Measurements from ENCODE around the gene SPAG6.

DNA sequence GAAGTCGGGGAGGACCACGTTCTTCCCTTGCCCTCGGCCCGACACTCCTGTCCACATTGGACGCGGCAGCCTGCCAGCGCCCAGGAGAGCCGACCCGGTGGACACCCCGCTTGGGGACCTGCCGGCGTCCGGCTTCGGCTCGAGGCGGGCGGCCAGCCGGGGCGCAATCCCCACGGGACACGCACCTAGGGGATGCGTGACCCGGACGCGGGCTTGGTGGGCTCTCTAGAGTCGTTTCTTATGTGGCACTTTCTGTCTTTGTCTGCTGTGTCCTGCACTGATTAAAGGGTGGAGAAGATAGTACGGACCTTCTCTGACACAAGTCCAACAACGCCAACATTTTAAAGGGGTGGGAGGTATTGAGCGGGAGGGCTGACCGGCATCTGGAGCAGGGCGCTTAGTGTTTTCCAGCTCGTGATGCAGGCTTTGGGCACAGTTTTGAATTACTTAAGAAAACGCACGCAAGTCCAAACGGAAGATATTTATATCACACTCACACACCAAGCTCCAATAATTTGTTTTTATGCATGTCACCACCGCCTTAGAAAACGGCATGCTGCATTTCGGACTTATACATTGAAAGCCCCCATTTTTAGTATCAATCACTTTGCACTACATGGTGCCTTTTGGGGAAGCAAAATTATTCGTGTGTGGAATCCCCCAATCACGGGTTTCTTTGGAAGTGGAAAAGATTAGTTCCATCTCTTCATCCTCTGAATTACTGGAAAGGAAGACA, 3.9 kb upstream of the SPAG6 start:
- TF ChIP-seq, protein P1, sequence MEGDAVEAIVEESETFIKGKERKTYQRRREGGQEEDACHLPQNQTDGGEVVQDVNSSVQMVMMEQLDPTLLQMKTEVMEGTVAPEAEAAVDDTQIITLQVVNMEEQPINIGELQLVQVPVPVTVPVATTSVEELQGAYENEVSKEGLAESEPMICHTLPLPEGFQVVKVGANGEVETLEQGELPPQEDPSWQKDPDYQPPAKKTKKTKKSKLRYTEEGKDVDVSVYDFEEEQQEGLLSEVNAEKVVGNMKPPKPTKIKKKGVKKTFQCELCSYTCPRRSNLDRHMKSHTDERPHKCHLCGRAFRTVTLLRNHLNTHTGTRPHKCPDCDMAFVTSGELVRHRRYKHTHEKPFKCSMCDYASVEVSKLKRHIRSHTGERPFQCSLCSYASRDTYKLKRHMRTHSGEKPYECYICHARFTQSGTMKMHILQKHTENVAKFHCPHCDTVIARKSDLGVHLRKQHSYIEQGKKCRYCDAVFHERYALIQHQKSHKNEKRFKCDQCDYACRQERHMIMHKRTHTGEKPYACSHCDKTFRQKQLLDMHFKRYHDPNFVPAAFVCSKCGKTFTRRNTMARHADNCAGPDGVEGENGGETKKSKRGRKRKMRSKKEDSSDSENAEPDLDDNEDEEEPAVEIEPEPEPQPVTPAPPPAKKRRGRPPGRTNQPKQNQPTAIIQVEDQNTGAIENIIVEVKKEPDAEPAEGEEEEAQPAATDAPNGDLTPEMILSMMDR (IDR thresholded peaks at IDR 0.05), result no peak
- TF ChIP-seq NFATC4 (CRISPR knock-in tag; IDR thresholded peaks at IDR 0.05) (no peak), ZNF138 (CRISPR knock-in tag; conservative IDR thresholded peaks at IDR 0.05) (no peak), ZNF416 (CRISPR knock-in tag; IDR thresholded peaks at IDR 0.05) (no peak), SMAD4 (CRISPR knock-in tag; IDR thresholded peaks at IDR 0.05) (no peak)
- TF ChIP-seq, protein P2, sequence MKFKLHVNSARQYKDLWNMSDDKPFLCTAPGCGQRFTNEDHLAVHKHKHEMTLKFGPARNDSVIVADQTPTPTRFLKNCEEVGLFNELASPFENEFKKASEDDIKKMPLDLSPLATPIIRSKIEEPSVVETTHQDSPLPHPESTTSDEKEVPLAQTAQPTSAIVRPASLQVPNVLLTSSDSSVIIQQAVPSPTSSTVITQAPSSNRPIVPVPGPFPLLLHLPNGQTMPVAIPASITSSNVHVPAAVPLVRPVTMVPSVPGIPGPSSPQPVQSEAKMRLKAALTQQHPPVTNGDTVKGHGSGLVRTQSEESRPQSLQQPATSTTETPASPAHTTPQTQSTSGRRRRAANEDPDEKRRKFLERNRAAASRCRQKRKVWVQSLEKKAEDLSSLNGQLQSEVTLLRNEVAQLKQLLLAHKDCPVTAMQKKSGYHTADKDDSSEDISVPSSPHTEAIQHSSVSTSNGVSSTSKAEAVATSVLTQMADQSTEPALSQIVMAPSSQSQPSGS (CRISPR knock-in tag; IDR thresholded peaks at IDR 0.05; ENCODE audit: borderline replicate concordance, low read depth), result no peak
- TF ChIP-seq, protein P3, sequence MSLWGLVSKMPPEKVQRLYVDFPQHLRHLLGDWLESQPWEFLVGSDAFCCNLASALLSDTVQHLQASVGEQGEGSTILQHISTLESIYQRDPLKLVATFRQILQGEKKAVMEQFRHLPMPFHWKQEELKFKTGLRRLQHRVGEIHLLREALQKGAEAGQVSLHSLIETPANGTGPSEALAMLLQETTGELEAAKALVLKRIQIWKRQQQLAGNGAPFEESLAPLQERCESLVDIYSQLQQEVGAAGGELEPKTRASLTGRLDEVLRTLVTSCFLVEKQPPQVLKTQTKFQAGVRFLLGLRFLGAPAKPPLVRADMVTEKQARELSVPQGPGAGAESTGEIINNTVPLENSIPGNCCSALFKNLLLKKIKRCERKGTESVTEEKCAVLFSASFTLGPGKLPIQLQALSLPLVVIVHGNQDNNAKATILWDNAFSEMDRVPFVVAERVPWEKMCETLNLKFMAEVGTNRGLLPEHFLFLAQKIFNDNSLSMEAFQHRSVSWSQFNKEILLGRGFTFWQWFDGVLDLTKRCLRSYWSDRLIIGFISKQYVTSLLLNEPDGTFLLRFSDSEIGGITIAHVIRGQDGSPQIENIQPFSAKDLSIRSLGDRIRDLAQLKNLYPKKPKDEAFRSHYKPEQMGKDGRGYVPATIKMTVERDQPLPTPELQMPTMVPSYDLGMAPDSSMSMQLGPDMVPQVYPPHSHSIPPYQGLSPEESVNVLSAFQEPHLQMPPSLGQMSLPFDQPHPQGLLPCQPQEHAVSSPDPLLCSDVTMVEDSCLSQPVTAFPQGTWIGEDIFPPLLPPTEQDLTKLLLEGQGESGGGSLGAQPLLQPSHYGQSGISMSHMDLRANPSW (CRISPR knock-in tag; conservative IDR thresholded peaks at IDR 0.05; ENCODE audit: low read depth), result no peak
- TF ChIP-seq, protein P4, sequence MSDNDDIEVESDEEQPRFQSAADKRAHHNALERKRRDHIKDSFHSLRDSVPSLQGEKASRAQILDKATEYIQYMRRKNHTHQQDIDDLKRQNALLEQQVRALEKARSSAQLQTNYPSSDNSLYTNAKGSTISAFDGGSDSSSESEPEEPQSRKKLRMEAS (CRISPR knock-in tag; IDR thresholded peaks at IDR 0.05), result no peak
- TF ChIP-seq, protein P5, sequence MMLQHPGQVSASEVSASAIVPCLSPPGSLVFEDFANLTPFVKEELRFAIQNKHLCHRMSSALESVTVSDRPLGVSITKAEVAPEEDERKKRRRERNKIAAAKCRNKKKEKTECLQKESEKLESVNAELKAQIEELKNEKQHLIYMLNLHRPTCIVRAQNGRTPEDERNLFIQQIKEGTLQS (CRISPR knock-in tag; conservative IDR thresholded peaks at IDR 0.05), result no peak
- TF ChIP-seq, protein P6, sequence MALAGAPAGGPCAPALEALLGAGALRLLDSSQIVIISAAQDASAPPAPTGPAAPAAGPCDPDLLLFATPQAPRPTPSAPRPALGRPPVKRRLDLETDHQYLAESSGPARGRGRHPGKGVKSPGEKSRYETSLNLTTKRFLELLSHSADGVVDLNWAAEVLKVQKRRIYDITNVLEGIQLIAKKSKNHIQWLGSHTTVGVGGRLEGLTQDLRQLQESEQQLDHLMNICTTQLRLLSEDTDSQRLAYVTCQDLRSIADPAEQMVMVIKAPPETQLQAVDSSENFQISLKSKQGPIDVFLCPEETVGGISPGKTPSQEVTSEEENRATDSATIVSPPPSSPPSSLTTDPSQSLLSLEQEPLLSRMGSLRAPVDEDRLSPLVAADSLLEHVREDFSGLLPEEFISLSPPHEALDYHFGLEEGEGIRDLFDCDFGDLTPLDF (CRISPR knock-in tag; IDR thresholded peaks at IDR 0.05), result no peak
- TF ChIP-seq, protein P7, sequence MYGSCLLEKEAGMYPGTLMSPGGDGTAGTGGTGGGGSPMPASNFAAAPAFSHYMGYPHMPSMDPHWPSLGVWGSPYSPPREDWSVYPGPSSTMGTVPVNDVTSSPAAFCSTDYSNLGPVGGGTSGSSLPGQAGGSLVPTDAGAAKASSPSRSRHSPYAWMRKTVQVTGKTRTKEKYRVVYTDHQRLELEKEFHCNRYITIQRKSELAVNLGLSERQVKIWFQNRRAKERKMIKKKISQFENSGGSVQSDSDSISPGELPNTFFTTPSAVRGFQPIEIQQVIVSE (CRISPR knock-in tag; IDR thresholded peaks at IDR 0.05; ENCODE audit: borderline replicate concordance), result no peak
- TF ChIP-seq, protein P8, sequence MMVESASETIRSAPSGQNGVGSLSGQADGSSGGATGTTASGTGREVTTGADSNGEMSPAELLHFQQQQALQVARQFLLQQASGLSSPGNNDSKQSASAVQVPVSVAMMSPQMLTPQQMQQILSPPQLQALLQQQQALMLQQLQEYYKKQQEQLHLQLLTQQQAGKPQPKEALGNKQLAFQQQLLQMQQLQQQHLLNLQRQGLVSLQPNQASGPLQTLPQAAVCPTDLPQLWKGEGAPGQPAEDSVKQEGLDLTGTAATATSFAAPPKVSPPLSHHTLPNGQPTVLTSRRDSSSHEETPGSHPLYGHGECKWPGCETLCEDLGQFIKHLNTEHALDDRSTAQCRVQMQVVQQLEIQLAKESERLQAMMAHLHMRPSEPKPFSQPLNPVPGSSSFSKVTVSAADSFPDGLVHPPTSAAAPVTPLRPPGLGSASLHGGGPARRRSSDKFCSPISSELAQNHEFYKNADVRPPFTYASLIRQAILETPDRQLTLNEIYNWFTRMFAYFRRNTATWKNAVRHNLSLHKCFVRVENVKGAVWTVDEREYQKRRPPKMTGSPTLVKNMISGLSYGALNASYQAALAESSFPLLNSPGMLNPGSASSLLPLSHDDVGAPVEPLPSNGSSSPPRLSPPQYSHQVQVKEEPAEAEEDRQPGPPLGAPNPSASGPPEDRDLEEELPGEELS (CRISPR knock-in tag; IDR thresholded peaks at IDR 0.05), result no peak

All from WTC11 (cell line).